DOHH2 (cell line): ENCODE measurements around the gene IFITM10.
A peak's percentile ranks its signal among the peaks of the same experiment; 100 is the strongest.

ENCODE experiments used
- H3F3A ChIP-seq: fragments of 200-600 bp; sonication (generic), shearing (Covaris generic); 2 replicates; pipeline ENCODE4 v1.6.0; 2016; ENCODE audit warnings: antibody characterized with exemption, mild to moderate bottlenecking; ENCODE audit not compliant: control insufficient read depth, insufficient read depth
- H3K27ac ChIP-seq: fragments of 200-600 bp; sonication (generic); 2 replicates; pipeline ENCODE4 v1.5.1; 2014; ENCODE audit warnings: low read depth, mild to moderate bottlenecking, low read length, moderate library complexity
- H3K27me3 ChIP-seq: fragments of 200-600 bp; sonication (generic); 2 replicates; pipeline ENCODE4 v1.6.1; 2014; ENCODE audit warnings: mild to moderate bottlenecking, low read length, mixed read lengths; ENCODE audit not compliant: control insufficient read depth
- H3K36me3 ChIP-seq: fragments of 200-600 bp; sonication (generic); 2 replicates; pipeline ENCODE4 v1.6.1; 2014; ENCODE audit warnings: mild to moderate bottlenecking, low read length, moderate library complexity, mixed read lengths; ENCODE audit not compliant: control insufficient read depth
- H3K4me1 ChIP-seq: fragments of 200-600 bp; sonication (generic); 2 replicates; pipeline ENCODE4 v1.6.1; 2014; ENCODE audit warnings: mild to moderate bottlenecking, low read length, mixed read lengths; ENCODE audit not compliant: control insufficient read depth
- H3K4me2 ChIP-seq: fragments of 200-600 bp; sonication (generic); 2 replicates; pipeline ENCODE4 v1.6.0; 2014; ENCODE audit warnings: mild to moderate bottlenecking, low read length, moderate library complexity
- H3K4me3 ChIP-seq: fragments of 200-600 bp; sonication (generic); 2 replicates; pipeline ENCODE4 v1.5.1; 2014; ENCODE audit warnings: mild to moderate bottlenecking, low read length, mixed read lengths
- H3K79me2 ChIP-seq: fragments of 200-600 bp; sonication (generic); 2 replicates; pipeline ENCODE4 v1.6.1; 2014; ENCODE audit warnings: mild to moderate bottlenecking, low read length, mixed read lengths; ENCODE audit not compliant: control insufficient read depth
- H3K9me2 ChIP-seq: fragments of 200-600 bp; sonication (generic); replicated peaks from 2 replicates; pipeline ENCODE4 v1.6.1; 2014; ENCODE audit warnings: mild to moderate bottlenecking, low read length, mixed read lengths; ENCODE audit not compliant: control insufficient read depth
- H3K9me3 ChIP-seq: fragments of 200-600 bp; sonication (generic); 2 replicates; pipeline ENCODE4 v1.6.1; 2014; ENCODE audit warnings: antibody characterized with exemption, low read length, mixed read lengths; ENCODE audit not compliant: control insufficient read depth, insufficient read depth
- H4K20me1 ChIP-seq: fragments of 200-600 bp; sonication (generic); 2 replicates; pipeline ENCODE4 v1.6.0; 2014; ENCODE audit warnings: low read depth, mild to moderate bottlenecking, antibody characterized with exemption, low read length, moderate library complexity; ENCODE audit not compliant: control insufficient read depth, insufficient read depth
- EZH2phosphoT487 ChIP-seq: fragments of 200-600 bp; sonication (generic); IDR thresholded peaks from 2 replicates; pipeline ENCODE4 v1.6.1; 2017; ENCODE audit warnings: borderline replicate concordance, mild to moderate bottlenecking, antibody characterized with exemption, low read length, moderate library complexity, mixed read lengths
- TF ChIP-seq, protein P1 (sequence below): fragments of 200-600 bp; sonication (generic); IDR thresholded peaks from one replicate; pipeline ENCODE4 v1.5.1; 2014; ENCODE audit warnings: antibody characterized with exemption, mild to moderate bottlenecking, low read depth, low read length; ENCODE audit not compliant: poor library complexity, severe bottlenecking

IFITM10 gene

DNA sequence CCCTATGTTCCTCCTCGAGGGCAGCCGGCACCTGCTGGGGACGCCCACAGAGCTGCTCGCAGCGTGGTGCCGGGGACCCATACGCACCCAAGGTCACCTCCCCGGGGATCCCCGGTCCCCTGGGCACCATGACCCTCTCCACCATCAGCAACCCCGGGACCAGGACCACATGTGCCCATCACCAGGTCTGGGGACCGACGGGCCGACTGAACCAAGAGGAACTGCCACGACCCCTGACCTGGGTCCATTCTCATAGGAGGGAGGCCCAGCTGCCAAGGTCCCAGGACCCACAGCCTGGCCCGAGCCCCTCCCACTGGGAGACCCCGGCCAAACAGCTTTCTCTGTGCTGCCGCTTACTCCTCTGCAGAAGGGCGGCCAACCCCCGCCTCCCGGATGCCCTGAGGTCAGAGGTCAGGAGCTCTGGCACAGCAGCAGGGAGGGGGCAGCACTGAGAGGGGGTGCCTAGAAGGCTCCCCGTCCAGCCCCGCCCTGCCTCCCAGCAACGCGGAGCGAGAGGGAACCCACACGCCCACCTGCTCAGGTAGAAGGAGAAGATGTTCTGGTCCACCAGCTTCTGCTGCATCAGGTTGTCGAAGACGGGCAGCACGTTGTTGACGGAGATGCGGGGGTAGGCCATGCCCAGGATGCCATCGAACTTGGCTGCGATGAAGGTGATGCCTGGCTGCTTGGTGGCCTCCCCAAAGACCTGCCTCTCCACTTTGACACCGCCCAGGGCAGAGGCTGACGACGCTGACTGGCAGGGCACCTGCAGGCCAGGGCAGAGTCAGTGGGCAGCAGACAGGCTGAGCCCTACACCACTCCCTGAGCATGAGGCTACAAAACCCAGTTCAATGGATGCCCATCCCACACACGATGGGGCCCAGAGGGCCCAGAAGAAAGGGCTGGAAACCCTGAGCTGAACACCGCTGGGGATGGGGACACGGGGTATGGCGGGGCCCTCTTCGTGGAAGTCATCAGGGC lies 6.7 kb upstream of the IFITM10 start:
- Histone ChIP-seq H3K4me3 (no peak overlapping the region), H3K79me2 (no peaks in the 10 kb centered on the region), H3F3A (no peaks in the 10 kb centered on the region), H3K4me1 (peaks cover 14% of the 10 kb centered on the region), H3K36me3 (no peaks in the 10 kb centered on the region), H3K27ac (no peak overlapping the region), H3K9me2 (no peaks in the 10 kb centered on the region), H4K20me1 (no peaks in the 10 kb centered on the region), H3K4me2 (peak overlapping the region; percentile 31), H3K9me3 (no peaks in the 10 kb centered on the region), H3K27me3 (no peaks in the 10 kb centered on the region)
- TF ChIP-seq, protein P1, sequence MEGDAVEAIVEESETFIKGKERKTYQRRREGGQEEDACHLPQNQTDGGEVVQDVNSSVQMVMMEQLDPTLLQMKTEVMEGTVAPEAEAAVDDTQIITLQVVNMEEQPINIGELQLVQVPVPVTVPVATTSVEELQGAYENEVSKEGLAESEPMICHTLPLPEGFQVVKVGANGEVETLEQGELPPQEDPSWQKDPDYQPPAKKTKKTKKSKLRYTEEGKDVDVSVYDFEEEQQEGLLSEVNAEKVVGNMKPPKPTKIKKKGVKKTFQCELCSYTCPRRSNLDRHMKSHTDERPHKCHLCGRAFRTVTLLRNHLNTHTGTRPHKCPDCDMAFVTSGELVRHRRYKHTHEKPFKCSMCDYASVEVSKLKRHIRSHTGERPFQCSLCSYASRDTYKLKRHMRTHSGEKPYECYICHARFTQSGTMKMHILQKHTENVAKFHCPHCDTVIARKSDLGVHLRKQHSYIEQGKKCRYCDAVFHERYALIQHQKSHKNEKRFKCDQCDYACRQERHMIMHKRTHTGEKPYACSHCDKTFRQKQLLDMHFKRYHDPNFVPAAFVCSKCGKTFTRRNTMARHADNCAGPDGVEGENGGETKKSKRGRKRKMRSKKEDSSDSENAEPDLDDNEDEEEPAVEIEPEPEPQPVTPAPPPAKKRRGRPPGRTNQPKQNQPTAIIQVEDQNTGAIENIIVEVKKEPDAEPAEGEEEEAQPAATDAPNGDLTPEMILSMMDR: no peak
- TF ChIP-seq EZH2phosphoT487: no peak

DNA sequence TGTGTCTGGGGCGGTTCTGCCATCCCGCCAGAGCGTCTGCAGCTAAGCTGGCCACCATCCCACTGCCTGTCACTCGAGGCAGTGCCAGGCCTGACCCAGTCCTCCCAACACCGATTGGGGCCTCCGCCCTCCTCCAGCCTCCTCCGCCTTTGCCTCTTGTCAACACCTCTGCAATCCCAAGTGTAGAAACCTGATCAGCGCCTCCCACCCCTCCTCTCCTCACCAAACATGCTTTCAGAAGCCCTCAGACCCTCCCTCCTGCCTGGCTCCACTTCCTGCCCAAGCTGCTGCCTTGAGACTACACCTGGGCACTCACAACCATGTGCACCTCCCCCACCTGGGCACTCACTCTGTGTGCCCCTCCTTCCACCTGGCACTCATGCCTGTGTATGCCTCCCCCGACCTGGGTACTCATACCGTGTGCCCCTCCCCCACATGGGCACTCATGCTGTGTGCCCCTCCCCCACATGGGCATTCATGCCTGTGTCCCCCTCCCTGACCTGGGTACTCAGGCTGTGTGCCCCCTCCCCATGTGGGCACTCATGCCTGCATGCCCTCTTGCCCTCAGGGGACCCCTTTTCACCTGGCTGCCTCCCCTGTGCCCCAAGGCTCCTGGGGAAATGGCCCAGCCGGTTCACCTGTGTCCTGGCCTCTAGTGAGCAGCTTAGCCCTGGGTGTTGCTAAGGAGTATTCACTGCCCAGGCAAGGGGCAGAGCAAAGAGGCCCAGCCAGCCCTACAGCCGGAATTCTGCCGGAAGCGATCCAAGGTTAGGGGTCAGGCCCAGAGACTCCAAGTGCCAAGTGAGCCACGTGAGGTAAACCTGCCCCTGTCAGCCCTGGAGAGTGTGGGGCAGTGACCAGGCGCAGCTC lies 5.5 kb upstream of the IFITM10 start:
- H3K27ac ChIP-seq: no peak overlapping the region
- no peaks in the 10 kb centered on the region for H3F3A ChIP-seq
- no peak overlapping the region for H3K4me3 ChIP-seq
- H3K36me3 ChIP-seq: no peaks in the 10 kb centered on the region
- H3K9me2 ChIP-seq: no peaks in the 10 kb centered on the region
- H3K4me2 ChIP-seq: no peak overlapping the region
- no peaks in the 10 kb centered on the region for H3K27me3 ChIP-seq
- no peak for TF ChIP-seq EZH2phosphoT487
- TF ChIP-seq, protein P1: no peak
- peaks cover 14% of the 10 kb centered on the region for H3K4me1 ChIP-seq
- no peaks in the 10 kb centered on the region for H3K9me3 ChIP-seq
- no peaks in the 10 kb centered on the region for H3K79me2 ChIP-seq
- no peaks in the 10 kb centered on the region for H4K20me1 ChIP-seq

- no peak overlapping the region for H3K4me3 ChIP-seq
- H3K4me1 ChIP-seq: peaks cover 14% of the 10 kb centered on the region
Measured at GRCh38 chr11:1755344-1755691, 4.9 kb upstream of the IFITM10 start.

More at GRCh38 chr11:1755344-1755691, 4.9 kb upstream of the IFITM10 start:
- H3K9me2 ChIP-seq: no peaks in the 10 kb centered on the region
- no peaks in the 10 kb centered on the region for H3K9me3 ChIP-seq
- no peaks in the 10 kb centered on the region for H3K27me3 ChIP-seq
- no peak overlapping the region for H3K4me2 ChIP-seq
- H3K79me2 ChIP-seq: no peaks in the 10 kb centered on the region
- H4K20me1 ChIP-seq: no peaks in the 10 kb centered on the region
- H3K36me3 ChIP-seq: no peaks in the 10 kb centered on the region
- no peaks in the 10 kb centered on the region for H3F3A ChIP-seq
- TF ChIP-seq EZH2phosphoT487: no peak
- TF ChIP-seq, protein P1: no peak
- H3K27ac ChIP-seq: no peak overlapping the region
